COLO829 (cell line): Measurements from ENCODE around the gene TJAP1.
"Not testable (repeated sequence)": the region's sequence is repeated elsewhere in the genome, so short reads cannot be mapped to it uniquely, and the experiment has no call there.

ENCODE experiments used
- DNase-seq: peaks from one replicate; pipeline ENCODE4 v3.0.0; 2012; ENCODE audit warnings: low spot score

Gene TJAP1

DNA sequence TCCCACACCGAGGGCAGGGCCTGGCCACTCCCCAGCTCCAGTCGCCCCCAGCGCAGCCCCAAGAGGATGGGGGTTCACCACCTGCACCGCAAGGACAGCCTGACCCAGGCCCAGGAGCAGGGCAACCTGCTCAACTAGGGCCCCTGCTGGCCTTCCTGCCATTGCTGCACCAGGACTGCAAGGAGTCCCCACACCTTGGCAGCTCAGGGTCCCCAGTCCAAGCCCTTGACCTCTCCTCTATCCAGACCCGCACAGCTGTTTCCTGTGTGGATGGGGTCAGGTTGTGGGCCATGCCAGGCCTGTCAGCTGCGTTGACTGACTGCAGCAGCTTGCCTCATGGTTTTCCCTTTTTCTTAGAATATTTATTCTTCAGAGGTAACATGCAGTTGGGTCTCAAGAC is 28.3 kb downstream of the TJAP1 start:
- DNase-seq = no peak

DNA sequence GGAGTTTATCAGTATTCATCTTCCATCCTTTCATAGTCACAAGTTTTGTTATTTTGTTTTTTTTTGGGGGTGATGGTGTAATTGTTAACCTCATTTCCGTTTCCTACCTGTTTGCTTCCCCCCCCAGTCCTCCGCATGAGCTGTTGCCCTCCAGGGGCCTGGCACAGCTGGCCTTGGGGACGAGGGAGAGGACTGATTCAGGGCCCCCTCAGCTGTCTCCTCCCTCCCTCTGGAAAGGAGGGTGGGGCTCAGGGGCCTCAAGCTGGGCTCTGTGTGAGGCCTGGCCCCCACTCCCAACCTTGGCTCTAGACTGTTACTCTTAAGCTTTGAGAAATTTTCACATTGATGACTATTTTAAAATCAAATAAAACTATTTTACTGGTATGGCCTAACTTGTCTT is 28.8 kb downstream of the TJAP1 start:
- no peak for DNase-seq

DNA sequence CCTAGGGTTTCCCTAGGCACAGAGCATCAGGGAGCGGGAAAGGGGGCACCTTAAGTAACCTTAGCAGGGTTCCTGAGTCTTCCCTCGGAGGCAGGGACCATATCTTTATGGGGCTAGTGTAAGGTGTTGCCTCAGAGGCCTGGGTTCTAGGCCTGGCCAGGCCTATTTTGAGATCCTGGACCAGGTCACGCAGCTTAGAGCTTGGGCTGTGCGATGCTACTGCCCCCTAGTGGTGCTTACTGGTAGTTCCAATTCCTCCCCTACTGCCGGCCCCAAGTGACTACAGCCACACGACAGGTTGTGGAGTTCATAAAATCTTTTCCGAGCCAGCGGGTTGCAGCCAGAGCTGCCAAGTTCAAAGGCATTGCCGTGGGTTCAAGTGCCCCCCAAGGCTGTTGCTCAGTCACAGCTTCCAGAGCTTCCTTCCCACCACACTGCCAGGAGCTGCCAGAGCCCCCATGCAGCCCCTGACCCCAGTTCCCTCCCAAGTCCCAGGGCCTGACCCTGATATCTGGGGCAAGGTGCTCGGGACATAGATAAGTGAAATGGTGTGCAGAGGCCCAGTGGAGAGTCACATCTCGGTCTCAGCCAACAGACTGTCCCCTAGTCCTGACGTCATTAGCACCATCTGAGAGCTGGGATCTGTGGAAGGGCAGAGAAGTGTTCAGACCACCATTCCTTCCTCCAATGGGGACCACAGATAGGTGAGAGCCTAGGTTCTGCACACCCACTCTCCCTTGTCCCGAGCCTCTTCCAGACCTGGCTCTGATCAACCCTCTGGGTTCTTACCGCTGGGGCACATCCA is 29.5 kb downstream of the TJAP1 start:
- peak; percentile 79 for DNase-seq

DNA sequence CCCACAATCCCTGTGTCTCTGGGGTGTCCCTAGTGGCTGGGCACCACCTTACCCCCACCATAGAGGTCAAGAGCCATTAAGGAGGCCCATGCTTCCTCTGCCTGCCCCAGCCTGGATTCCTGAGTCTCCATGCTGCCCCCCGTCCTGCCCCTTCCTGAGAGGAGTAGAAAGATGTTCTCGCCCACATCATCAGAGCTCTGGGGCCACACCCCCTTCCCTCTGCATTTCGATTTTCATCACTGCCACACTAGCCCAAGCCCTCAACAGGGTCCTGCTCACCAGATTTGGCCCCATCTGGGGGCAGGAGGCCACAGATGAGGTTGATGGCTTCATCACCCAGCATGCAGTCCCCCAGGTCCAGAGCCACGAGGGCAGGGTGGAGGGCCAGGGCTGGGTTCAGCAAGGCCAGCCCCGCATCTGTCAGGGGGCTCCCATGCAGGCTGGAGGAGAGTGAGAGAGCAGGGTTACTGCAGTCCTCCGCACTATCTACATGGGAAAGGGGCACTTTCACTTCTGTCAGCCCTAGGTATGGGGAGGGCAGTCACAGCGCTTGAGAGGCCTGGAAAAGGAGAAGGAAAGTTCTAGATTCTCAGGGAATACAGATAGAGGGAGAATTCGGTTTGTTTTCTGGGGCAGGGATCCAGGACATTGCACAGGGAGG is 31.2 kb downstream of the TJAP1 start:
- DNase-seq = no peak

DNA sequence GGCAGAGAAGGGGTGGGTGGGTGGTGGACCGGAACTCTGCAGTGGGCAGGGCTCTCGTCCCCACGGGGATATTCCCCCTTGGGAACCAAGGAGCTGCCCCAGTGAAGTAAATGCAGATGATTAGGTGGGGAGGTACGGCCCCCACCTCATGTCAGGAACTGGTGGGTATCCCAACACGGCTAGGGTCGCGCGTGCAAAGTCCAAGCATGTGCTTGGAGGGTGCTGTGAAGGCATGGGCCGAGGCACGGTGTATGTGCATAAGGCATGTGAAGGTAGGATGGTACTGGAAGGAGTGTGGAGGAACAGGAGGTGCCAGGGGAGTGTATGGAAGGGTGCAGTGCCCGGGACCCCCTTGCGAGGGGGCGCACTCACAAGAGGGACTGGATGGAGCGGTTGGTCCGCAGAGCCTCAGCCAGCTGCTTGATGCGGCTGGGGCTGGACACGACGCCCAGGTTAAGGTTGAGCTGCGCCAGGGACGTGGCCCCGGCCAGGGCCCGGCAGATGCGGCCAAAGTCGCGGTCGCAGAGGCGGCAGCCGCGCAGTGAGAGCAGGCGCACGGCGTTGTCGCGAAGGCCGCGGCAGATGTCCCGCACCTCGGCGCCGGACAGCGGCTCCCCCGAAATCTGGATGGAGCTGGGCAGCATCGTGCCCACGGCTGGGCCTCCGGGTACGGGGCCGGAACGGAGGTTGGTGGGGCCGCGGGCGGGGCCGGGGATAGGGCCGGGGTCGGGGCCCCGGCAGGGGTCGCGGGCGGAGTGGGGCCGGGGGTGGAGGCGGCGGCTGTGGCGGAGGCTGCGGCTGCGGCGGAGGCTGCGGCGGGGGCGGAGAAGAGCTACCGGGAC is 32.0 kb downstream of the TJAP1 start:
- DNase-seq = no peak

DNA sequence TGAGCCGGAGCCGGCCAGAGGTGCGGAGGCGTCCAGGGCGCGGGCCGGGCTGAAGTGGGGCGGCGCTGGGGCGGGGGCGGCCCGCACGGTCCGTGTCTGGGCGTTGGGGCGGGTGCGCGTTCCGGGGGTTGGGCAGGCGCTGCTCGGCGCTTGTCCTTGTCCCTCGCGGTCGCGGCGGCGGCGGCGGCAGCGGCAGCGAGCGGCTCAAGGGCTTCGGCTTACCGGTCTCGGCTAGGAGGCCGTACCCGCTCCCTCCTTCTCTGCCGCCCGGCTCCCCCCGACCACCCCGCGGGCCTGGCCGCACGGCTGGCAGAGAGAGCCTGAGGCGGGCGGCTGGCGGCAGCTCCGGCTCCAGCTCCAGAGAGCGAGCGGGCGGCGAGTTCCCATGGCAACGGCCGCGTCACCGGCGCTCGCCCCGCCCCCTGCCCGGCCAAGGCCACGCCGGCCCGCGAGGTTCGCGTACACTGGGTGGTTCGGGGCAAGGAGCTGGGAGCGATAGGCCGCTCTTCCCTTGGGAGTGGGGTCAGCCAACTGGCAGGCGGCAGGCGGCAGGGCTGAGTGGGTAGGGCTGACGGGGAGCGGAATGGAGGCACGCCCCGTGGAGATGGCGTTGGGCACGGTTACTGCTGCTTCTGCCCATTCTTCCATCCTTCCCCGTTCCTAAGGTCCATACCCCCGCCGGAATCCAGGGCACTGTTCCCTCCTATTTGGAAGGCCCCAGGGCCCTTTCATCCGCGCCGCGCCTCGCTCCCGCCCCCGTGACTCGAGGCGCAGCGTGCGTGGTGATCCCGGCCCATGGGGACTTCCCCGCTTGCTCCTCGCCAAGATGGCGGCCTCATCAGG is 32.8 kb downstream of the TJAP1 start, which contains the start of gene LRRC73:
Gene LRRC73 (minus strand): TSS at position 363 of the 843 bp plus-strand sequence. CDS start 561 bp downstream, outside the sequence.
- DNase-seq = peak; percentile 70

DNA sequence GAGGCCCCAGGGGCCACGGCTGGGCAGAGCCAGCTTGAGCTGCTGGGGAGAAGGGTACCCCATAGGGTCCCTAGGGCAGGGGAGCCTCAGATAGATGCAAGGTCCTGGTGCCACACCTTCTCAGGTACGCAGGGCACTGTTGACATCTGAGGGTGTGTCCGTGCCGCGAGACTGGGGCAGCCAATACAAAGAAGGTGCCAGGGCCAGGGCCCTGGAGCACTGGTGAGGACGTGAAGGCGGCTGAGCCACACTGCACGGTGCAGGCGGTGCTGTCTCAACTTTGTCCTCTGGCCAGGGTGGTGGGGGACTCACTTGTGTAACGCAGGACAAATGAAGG is 33.4 kb downstream of the TJAP1 start:
- no peak for DNase-seq

DNA sequence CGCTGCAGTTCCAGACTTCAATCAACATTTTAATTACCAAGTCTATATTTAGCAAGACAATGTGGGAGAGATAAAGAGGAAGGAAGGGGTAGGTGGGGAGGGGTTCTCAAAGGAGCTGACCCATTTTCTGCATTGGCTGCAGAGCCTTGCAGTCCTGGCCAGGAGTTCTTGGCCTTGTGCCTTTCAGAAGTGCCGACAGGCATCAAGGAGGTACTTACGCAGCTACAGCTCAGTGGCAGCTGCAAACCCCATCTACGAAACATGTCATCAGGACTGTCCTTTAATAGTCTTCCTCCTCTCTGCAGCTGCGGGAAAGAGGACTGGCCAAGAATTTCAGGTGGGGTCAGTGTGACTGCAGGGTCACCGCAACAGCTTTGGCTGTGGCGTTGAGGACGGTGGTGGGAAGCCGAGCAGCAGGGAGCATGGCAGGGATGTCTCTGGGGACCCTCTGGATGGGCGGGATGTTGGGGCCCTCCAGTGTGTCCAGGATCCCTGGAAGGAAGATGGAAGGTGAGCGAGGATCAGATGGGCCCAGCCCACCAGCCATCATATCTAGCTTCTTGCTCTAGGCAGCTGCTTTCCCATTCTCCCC is 34.5 kb downstream of the TJAP1 start:
- no peak for DNase-seq

DNA sequence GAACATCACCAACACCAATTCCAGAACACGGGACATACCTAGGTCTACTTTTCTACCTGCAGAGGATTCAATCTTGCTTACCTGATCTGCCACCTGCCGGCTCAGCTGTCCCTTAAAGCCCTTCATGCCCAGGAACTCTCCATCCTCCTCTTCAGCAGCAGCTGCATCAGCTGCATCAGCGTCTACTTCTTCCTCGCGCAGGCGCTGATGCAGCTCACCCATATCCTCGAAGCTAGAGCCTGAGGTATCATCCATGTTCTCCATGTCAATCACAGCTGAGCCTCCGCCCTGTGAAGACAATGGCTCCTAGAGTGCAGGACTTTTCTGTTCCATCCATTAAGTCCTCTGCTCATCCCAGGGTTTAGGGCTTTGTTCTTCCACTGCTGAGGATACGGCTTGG is 38.4 kb downstream of the TJAP1 start:
- DNase-seq = no peak

DNA sequence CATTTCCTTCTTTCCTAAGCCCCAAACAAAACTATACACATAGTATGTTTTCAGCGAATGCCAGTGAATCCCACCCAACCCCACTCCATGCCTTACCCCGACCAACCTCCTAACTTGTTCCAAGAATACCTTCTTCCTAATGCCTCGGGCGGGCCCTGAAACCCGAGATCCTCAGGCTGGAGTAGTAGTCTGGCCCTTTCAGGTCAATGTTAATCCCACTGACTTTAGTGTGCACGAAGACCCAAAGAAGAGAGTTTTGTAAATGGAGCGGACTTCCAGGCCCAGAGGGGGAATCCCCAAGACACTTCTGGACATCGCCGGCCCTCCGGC is 39.0 kb downstream of the TJAP1 start:
- no peak for DNase-seq

DNA sequence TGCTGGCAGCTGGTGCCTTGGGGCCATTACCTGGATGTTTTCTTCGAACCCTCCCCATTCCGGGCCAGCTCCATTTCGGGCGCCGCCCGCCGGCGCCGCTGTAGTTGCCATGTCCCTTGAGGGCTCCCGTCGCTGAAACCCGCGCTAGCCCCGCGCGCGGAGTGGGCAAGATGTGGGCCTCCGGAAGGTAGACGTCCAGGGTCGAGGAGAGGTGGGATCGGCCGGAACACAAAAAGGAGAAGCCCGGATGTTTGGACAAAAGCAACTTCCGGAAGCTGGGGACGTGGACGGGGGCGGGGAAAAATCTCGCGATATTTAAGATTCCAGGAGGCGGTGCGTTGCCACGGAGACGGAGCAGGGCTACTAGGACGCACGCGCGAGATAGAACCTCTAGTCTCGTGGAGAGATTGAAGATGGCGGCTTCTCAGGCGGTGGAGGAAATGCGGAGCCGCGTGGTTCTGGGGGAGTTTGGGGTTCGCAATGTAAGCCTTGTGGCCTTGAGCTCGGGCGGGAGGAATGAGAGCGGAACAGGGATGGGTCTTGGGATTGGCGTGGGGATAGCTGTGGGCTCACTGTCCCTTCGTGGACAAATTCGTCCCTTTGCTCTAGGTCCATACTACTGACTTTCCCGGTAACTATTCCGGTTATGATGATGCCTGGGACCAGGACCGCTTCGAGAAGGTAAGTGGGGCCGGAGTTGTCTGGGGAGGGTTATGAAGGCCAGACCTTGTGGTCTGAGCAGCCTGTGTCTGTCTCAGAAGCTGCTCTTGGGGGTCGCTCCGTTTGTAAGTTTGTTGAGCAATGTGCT is 39.5 kb downstream of the TJAP1 start, which contains the start of the genes POLR1C and YIPF3:
Gene POLR1C (plus strand): TSS at position 393 of the 808 bp plus-strand sequence. CDS start 21 bp downstream, at position 414.
Gene YIPF3 (minus strand): TSS at position 230 of the 808 bp plus-strand sequence. CDS start 119 bp downstream, at position 111.
- DNase-seq = peak; percentile 99

DNA sequence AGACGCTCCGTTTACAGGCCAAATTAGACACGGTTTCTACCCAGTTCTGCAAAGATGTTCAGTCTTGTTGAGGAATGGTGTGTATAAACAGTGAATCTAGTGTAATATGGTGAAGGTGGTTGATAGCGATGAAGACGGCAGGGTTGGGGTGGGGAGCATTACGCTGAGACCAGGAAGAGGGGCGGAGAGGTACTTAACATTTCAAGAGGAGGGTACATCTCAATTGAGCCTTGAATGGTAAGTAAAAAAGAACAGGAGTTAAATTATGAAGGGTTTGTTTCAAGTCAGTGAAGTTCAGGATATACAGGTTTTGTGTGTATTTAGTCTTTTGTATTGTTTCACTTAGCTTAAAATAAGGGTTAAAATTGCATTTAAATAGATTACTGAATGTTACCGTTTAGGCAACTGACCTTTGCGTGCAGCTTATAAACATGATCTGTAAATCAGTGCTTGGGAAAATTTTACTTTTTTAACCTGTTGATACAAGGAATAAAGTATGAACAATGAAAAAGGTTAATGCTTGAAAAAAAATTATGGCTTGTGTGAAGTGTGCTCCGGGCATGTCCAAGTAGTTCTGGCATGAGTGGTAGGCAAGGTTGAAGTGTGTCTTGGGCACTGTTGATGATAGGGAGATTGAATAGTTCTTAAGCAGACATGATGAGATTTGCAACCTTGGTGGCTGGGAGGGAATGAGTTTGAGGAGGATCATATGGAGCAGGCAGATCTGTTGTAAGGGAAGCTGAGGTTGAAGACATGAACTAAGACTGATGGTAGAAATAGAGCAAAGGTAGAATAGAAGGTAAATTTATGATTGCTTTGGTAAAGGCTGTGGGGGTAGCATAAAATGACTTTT is 40.4 kb downstream of the TJAP1 start:
- no peak for DNase-seq

DNA sequence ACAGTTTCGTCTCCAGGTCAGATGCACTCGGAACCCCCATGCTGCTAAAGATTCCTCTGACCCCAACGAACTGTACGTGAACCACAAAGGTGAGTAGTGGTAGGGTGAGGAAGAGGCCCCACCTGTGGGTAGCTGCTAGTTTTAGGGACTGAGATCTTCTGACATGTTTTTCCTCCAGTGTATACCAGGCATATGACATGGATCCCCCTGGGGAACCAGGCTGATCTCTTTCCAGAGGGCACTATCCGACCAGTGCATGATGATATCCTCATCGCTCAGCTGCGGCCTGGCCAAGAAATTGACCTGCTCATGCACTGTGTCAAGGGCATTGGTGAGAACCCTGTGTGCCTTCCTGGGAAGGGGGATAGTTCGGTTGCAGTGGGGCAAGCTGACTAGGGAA is 42.7 kb downstream of the TJAP1 start:
- no peak for DNase-seq

DNA sequence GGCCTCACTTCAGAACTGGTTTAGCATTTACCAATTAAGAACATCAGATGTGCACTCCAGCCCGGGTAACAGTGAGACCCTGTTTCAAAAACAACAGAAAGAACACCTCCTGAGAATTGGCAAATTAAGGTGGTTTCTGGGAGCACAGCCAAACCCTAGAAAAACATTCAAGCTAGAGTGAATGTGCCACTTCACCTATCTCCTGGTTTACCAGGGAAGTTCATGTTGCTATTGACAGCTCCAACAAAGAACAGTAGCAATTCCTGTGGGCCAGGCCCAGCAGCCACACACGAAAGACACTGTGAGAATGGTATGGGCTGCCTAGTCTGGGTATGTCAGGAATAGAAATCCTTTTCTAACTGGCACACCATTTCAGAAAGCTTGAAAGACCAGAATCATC is 44.5 kb downstream of the TJAP1 start:
- DNase-seq = no peak

DNA sequence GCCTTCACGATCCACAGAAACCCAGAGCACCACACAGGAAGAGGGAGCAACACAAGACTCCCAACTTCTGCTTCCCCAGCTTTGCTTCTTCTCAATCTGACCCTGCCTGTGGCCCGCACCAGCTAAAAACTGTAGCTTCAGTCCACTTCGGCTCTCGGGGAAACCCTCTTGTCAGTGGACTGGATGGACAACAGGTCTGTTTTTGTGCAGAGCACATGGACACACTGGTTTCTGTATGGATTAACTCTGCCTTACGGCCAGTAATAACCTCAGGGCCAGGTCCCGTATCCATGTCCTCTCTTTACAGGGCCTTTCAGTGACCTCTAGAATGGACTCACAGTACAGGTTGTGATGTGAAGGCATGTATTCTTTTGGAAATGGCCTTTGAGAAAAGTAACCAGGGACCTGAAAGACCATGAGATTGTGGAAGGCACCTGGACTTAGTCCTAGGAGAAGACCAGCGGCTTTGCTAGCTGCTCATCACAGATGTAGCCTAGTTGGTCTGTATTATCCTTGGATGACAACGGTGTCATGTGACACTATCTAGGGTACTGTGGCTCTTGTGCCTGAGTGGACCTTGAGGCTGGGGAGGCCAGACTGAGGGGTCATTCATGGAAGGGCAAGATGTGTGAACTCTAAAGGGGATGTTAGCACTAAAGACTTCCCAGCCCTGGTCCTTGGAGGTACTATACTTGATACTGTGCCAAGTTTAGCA is 45.3 kb downstream of the TJAP1 start:
- no peak for DNase-seq

DNA sequence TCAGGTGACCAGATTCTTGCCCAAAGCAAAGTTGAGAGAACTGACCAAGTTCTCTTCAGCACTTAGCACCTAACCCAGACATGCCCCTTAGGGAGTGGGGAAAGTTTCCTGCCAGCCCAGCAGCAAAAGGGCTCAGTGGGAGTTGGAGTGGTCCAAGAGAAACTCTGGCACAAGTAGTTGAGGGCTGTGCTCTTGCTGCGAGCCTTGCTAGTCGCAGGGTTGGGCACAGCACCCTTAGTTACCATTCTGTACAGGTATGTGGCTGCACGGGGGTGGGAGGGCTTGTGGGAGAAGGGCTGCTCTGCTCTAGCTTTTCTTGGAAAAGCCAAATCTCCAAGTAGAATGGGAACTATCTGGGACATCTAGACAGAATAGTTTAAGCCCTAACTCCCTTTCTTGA is 45.9 kb downstream of the TJAP1 start:
- DNase-seq = no peak

DNA sequence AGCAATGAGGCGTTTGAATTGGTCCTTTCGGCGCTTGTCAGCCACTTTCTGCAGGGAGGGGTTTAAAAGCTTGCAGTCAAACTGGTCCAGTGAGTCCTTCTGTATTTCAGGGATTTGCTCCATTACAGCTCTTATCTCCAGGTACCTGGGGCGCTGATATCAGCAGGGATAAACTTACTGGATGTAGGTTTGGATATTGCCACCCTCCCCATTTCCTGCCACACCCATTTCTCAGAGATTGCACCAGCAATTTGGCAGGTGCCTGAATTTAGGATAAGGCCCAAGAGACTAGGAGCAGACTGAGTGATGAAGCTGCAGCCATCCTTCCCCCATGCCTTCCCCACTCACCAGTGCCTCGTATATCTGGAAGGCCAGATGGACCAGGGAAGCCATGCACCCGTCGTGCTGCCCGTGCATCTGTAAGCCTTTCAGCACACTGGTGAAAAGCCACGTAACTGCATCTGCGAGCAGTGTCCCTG is 47.2 kb downstream of the TJAP1 start:
- DNase-seq = no peak

DNA sequence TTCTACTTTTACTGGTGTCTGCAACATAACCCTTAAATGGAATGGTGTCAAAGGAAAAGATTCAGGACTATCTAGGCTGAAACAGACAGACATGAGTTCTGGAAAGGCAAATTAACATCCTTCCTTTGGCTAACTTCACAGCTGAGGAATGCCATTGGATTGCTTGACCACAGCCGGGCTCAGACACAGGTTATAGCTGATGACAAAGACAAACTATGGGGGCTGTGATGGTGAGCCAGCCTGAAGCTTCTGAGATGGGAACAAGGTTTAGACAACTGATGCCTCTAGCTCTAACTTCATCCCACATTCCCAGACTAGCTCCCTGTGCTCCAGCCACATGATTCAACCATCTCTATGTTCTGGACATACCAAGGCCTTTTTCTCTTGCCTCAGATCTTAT is 54.8 kb downstream of the TJAP1 start:
- no peak for DNase-seq

DNA sequence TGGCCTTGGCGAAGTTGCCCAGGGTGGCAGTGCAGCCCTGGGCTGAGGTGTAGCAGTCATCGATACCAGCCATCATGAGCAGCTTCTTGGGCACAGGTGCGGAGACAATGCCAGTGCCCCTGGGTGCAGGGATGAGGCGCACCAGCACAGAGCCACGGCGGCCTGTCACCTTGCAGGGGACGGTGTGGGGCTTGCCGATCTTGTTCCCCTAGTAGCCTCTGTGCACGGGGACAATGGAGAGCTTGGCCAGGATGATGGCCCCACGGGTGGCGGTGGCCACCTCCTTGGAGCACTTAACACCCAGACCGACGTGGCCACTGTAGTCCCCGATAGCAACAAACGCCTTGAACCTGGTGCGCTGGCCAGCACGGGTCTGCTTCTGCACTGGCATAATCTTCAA is 61.6 kb downstream of the TJAP1 start:
- DNase-seq = not testable (repeated sequence)
